GM23248 (cell line): ENCODE results near the gene BACE2.

ENCODE experiments used
- EZH2 ChIP-seq: fragments of 200-600 bp; sonication (generic); IDR thresholded peaks from 2 replicates; pipeline ENCODE4 v1.6.1; 2018; ENCODE audit warnings: antibody characterized with exemption, mild to moderate bottlenecking; ENCODE audit not compliant: insufficient read depth, poor library complexity, severe bottlenecking
- EZH2phosphoT487 ChIP-seq: fragments of 200-600 bp; sonication (generic); IDR thresholded peaks from 2 replicates; pipeline ENCODE4 v1.6.1; 2018; ENCODE audit warnings: antibody characterized with exemption, moderate library complexity, mild to moderate bottlenecking, low read depth; ENCODE audit not compliant: insufficient read depth

- no peak for TF ChIP-seq EZH2
- TF ChIP-seq EZH2phosphoT487 = no peak
Measured at GRCh38 chr21:41235201-41235600, 67.2 kb downstream of the BACE2 start.
